Breast epithelium (tissue), 4 donors: ENCODE data around the gene MYO5A. TPM values are rescaled to one million over a fixed set of nuclear protein-coding genes. Genes with fewer than 3 reads are reported as not detected.
"Not testable (repeated sequence)": the region's sequence is repeated elsewhere in the genome, so short reads cannot be mapped to it uniquely, and the experiment has no call there.

Source experiments
- DNase-seq, 2 donors: peaks; one replicate each; pipeline ENCODE4 v3.0.0-alpha.2; 2019; ENCODE audit warnings: low spot score in 2 of 2
- H3K27ac ChIP-seq, 2 donors: fragments of 200-600 bp; sonication (generic) in 1 of 2; one replicate each; pipeline ENCODE4 v1.5.1; 2016 to 2019; ENCODE audit warnings: mild to moderate bottlenecking in 1 of 2
- H3K27me3 ChIP-seq, 2 donors: fragments of 200-600 bp; sonication (generic) in 1 of 2; one replicate each; pipeline versions ENCODE4 v1.5.1 to v1.6.0; 2017 to 2019; ENCODE audit warnings: control low read depth in 1 of 2, mild to moderate bottlenecking in 1 of 2
- H3K36me3 ChIP-seq: fragments of 200-600 bp; one replicate; pipeline ENCODE4 v1.5.1; 2019
- H3K4me1 ChIP-seq, 2 donors: fragments of 200-600 bp; sonication (generic); one replicate each; pipeline ENCODE4 v1.5.1; 2016 to 2019; ENCODE audit warnings: control low read depth in 1 of 2
- H3K4me3 ChIP-seq, 3 donors: fragments of 200-600 bp; sonication (generic); 1 replicate in 2 of 3; 2 replicates in 1 of 3; pipeline ENCODE4 v1.5.1; 2016 to 2019; ENCODE audit warnings: mild to moderate bottlenecking in 3 of 3, moderate library complexity in 2 of 3
- H3K9me3 ChIP-seq, 2 donors: fragments of 200-600 bp; sonication (generic) in 1 of 2; one replicate each; pipeline ENCODE4 v1.5.1; 2016 to 2019; ENCODE audit warnings: control low read depth in 1 of 2
- CTCF ChIP-seq, 3 donors: fragments of 450-650 bp; IDR thresholded peaks; one replicate each; pipeline ENCODE4 v1.5.1; 2016 to 2017; ENCODE audit warnings: antibody characterized with exemption in 3 of 3, mild to moderate bottlenecking in 3 of 3, moderate library complexity in 3 of 3
- POLR2A ChIP-seq: fragments of 450-650 bp; IDR thresholded peaks from one replicate; pipeline ENCODE4 v1.6.1; 2016; ENCODE audit warnings: antibody characterized with exemption, mild to moderate bottlenecking, moderate library complexity
- POLR2AphosphoS5 ChIP-seq, 3 donors: sonication (generic); formaldehyde crosslinking; IDR thresholded peaks; one replicate each; pipeline ENCODE4 v1.6.1; 2017; ENCODE audit warnings: antibody characterized with exemption in 3 of 3
- intact Hi-C: fragments of 100-400 bp; cut with DNase I; formaldehyde crosslinking; loops from one replicate; pipeline ENCODE4 v1.15.1; 2023; ENCODE audit warnings: low total_unique reads
- total RNA-seq, 3 donors: library from RNA; depleted of rRNA; stranded (reverse); fragments of >200 nt; gene quantifications; one replicate each; pipeline ENCODE4 v1.1.0, GENCODE V29; 2016

MYO5A gene
- total RNA-seq, 3 donors from 2014 or later = 34.1 to 77.4 (median 34.4) TPM

GRCh38 chr15:52518487-52519371 is 10.0 kb downstream of the MYO5A start:
- intact Hi-C loops = no loop called here
- H3K27me3 ChIP-seq = no peaks in the 10 kb centered on the region
- H3K36me3 ChIP-seq = no peaks in the 10 kb centered on the region
- no peaks in the 10 kb centered on the region for H3K4me1 ChIP-seq
- no peaks in the 10 kb centered on the region for H3K9me3 ChIP-seq
- TF ChIP-seq CTCF (IDR thresholded peaks at IDR 0.05) = no peak
- no peak for TF ChIP-seq POLR2A
- TF ChIP-seq POLR2AphosphoS5 (IDR thresholded peaks at IDR 0.05) = no peak
- H3K4me3 ChIP-seq = no peak overlapping the region
- no peak for DNase-seq
- no peak overlapping the region for H3K27ac ChIP-seq

- H3K9me3 ChIP-seq = no peaks in the 10 kb centered on the region
- DNase-seq = no peak
- no peaks in the 10 kb centered on the region for H3K4me1 ChIP-seq
- intact Hi-C loops = no loop called here
- no peaks in the 10 kb centered on the region for H3K36me3 ChIP-seq
- H3K4me3 ChIP-seq = no peak overlapping the region
- TF ChIP-seq POLR2AphosphoS5 (IDR thresholded peaks at IDR 0.05) = no peak
- TF ChIP-seq POLR2A = no peak
- TF ChIP-seq CTCF (IDR thresholded peaks at IDR 0.05) = no peak
- no peak overlapping the region for H3K27ac ChIP-seq
- H3K27me3 ChIP-seq = no peaks in the 10 kb centered on the region
Measured at GRCh38 chr15:52517014-52517413, 11.7 kb downstream of the MYO5A start.

DNA sequence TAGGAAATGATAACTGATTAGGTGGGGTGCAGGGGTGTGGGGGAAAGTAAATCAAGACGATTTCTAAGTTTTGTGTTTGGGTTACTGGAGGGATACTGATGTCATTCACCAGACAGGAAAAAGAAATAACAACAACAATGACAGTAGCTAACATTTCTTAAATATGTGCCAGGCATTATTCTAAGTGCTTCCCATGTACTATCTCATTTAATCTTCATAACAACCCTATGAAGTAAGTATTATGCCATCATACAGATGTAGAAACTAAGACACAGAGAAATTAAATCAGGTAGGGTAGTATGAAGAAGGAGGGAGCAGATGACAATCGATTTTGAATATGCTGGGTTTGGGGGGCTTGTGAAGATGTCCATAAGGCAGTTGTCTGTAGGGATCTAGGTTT is 13.3 kb downstream of the MYO5A start:
- Histone ChIP-seq H3K27ac (no peak overlapping the region), H3K4me1 (no peaks in the 10 kb centered on the region), H3K27me3 (no peaks in the 10 kb centered on the region), H3K9me3 (no peaks in the 10 kb centered on the region), H3K36me3 (no peaks in the 10 kb centered on the region), H3K4me3 (no peak overlapping the region)
- no peak for DNase-seq
- TF ChIP-seq CTCF (IDR thresholded peaks at IDR 0.05) (no peak), POLR2AphosphoS5 (IDR thresholded peaks at IDR 0.05) (no peak), POLR2A (no peak)
- intact Hi-C loops = no loop called here

DNA sequence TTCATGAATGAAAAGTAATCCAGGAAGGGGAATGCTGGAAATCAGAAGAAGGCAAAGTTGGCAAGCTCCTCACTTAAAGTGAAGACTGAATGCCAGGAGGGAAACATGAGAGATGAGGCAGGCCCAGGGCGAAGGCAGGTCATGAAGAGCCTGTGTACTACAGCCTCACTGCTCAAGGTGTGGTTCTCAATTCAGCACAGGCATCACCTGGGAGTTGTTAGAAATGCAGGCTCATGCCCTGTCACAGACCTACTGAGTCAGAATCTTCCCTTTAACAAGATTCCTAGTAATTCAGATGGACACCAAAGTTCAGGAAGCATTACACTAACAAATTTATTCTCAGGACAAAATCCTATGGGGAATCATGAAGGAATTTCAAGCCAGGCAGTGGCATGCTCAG is 14.2 kb downstream of the MYO5A start:
- no peak for TF ChIP-seq CTCF (IDR thresholded peaks at IDR 0.05)
- no peak for TF ChIP-seq POLR2A
- TF ChIP-seq POLR2AphosphoS5 (IDR thresholded peaks at IDR 0.05) = no peak
- Histone ChIP-seq H3K4me1 (no peaks in the 10 kb centered on the region), H3K36me3 (no peaks in the 10 kb centered on the region), H3K9me3 (no peaks in the 10 kb centered on the region), H3K27ac (no peak overlapping the region), H3K4me3 (no peak overlapping the region), H3K27me3 (no peaks in the 10 kb centered on the region)
- DNase-seq = no peak
- intact Hi-C loops = no loop called here

- H3K4me1 ChIP-seq, intact Hi-C loops: not testable (repeated sequence)
Measured at GRCh38 chr15:52512869-52513268, 15.8 kb downstream of the MYO5A start.

More at GRCh38 chr15:52512869-52513268, 15.8 kb downstream of the MYO5A start:
- H3K9me3 ChIP-seq, H3K27ac ChIP-seq, H3K4me3 ChIP-seq, H3K27me3 ChIP-seq, DNase-seq, H3K36me3 ChIP-seq: not testable (repeated sequence)
